Loucy (cell line): Measurements from ENCODE around the gene S100A7A.

Experiments
- H2AFZ ChIP-seq: fragments of 200-600 bp; sonication (generic); 2 replicates; pipeline ENCODE4 v1.6.0; 2016; ENCODE audit warnings: antibody characterized with exemption, mild to moderate bottlenecking, low read length, moderate library complexity
- H3F3A ChIP-seq: fragments of 200-600 bp; 2 replicates; pipeline ENCODE4 v1.6.0; 2016; ENCODE audit warnings: antibody characterized with exemption, low read depth, mild to moderate bottlenecking
- H3K27me3 ChIP-seq: fragments of 200-600 bp; sonication (generic); 2 replicates; pipeline ENCODE4 v1.6.1; 2014; ENCODE audit warnings: low read length, mild to moderate bottlenecking; ENCODE audit not compliant: insufficient read depth, poor library complexity, severe bottlenecking
- H3K36me3 ChIP-seq: fragments of 200-600 bp; sonication (generic); 2 replicates; pipeline ENCODE4 v1.6.1; 2016; ENCODE audit warnings: low read length; ENCODE audit not compliant: insufficient read depth
- H3K4me1 ChIP-seq: fragments of 200-600 bp; sonication (generic); 2 replicates; pipeline ENCODE4 v1.5.1; 2014; ENCODE audit warnings: low read length, mild to moderate bottlenecking; ENCODE audit not compliant: insufficient read depth, poor library complexity, severe bottlenecking
- H3K4me2 ChIP-seq: fragments of 200-600 bp; sonication (generic); 2 replicates; pipeline ENCODE4 v1.6.0; 2014; ENCODE audit warnings: antibody characterized with exemption, low read length, low read depth, mild to moderate bottlenecking; ENCODE audit not compliant: poor library complexity, severe bottlenecking
- H3K4me3 ChIP-seq: fragments of 200-600 bp; sonication (generic); 2 replicates; pipeline ENCODE4 v1.5.1; 2014; ENCODE audit warnings: low read length, mild to moderate bottlenecking, mixed read lengths; ENCODE audit not compliant: poor library complexity, severe bottlenecking
- H3K79me2 ChIP-seq: fragments of 200-600 bp; sonication (generic); 2 replicates; pipeline ENCODE4 v1.6.1; 2014; ENCODE audit warnings: low read length; ENCODE audit not compliant: insufficient read depth
- H3K9ac ChIP-seq: fragments of 200-600 bp; sonication (generic); 2 replicates; pipeline ENCODE4 v1.6.0; 2014; ENCODE audit warnings: mild to moderate bottlenecking, low read depth, low read length, moderate library complexity; ENCODE audit not compliant: poor library complexity, severe bottlenecking
- H3K9me2 ChIP-seq: fragments of 200-600 bp; sonication (generic); replicated peaks from 2 replicates; pipeline ENCODE4 v1.6.1; 2016; ENCODE audit warnings: low read depth, low read length, mixed read lengths
- H3K9me3 ChIP-seq: fragments of 200-600 bp; sonication (generic); 2 replicates; pipeline ENCODE4 v1.6.1; 2014; ENCODE audit warnings: mild to moderate bottlenecking, antibody characterized with exemption, low read length, low read depth; ENCODE audit not compliant: insufficient read depth
- H4K20me1 ChIP-seq: fragments of 200-600 bp; sonication (generic); 2 replicates; pipeline ENCODE4 v1.6.0; 2014; ENCODE audit warnings: antibody characterized with exemption, low read length, mild to moderate bottlenecking; ENCODE audit not compliant: insufficient read depth, poor library complexity, severe bottlenecking
- CTCF ChIP-seq: fragments of 200-600 bp; sonication (generic); conservative IDR thresholded peaks from 2 replicates; pipeline ENCODE4 v1.5.1; 2014; ENCODE audit warnings: mild to moderate bottlenecking, antibody characterized with exemption, low read length
- EZH2phosphoT487 ChIP-seq: fragments of 200-600 bp; IDR thresholded peaks from 2 replicates; pipeline ENCODE4 v1.6.1; 2018; ENCODE audit warnings: antibody characterized with exemption, mild to moderate bottlenecking, moderate library complexity, borderline replicate concordance

The S100A7A gene

GRCh38 chr1:153415850-153416570 is at the start of gene S100A7A:
S100A7A (plus strand) TSS chr1:153416520; CDS start chr1:153418083, 1,563 bp downstream.
- Histone ChIP-seq H3K9ac (no peak within 1 kb of the TSS), H3K4me1 (no peaks in the 10 kb centered on the region), H3K27me3 (no peaks in the 10 kb centered on the region), H3K9me3 (no peaks in the 10 kb centered on the region), H3K4me3 (no peak within 1 kb of the TSS), H3K79me2 (no peaks in the 10 kb centered on the region), H4K20me1 (no peaks in the 10 kb centered on the region), H2AFZ (no peak within 1 kb of the TSS), H3K9me2 (no peaks in the 10 kb centered on the region), H3F3A (no peaks in the 10 kb centered on the region), H3K36me3 (no peaks in the 10 kb centered on the region), H3K4me2 (no peak within 1 kb of the TSS)
- TF ChIP-seq CTCF (no peak), EZH2phosphoT487 (no peak)

DNA sequence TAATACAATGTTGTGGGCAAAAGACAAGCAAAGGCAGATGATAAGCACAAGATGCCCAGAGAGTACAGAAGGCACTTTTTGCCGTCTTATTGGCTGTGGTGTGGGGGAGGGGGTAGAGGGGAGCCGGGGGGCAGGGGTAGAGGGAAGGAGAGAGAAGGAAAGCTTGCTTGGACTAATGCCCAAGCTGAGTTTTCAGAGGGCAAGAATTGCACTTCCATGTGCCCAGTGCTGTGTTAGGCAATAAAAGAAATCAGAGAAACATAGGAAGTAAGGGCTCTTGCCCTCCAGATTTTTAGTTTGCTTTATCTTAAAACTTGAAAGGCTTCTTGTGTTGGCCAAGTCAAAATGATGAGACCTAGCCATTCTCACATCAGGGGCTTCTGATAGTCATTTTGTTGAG is 49.2 kb upstream of the S100A7A start:
- no peaks in the 10 kb centered on the region for H3K9me2 ChIP-seq
- no peak overlapping the region for H3K4me3 ChIP-seq
- TF ChIP-seq EZH2phosphoT487 = no peak
- no peak for TF ChIP-seq CTCF
- no peak overlapping the region for H3K4me2 ChIP-seq
- no peaks in the 10 kb centered on the region for H3K79me2 ChIP-seq
- no peaks in the 10 kb centered on the region for H3K4me1 ChIP-seq
- no peaks in the 10 kb centered on the region for H3K36me3 ChIP-seq
- no peak overlapping the region for H3K9ac ChIP-seq
- H3F3A ChIP-seq = no peaks in the 10 kb centered on the region
- H4K20me1 ChIP-seq = no peaks in the 10 kb centered on the region
- peaks cover 7% of the 10 kb centered on the region for H3K27me3 ChIP-seq
- no peak overlapping the region for H2AFZ ChIP-seq
- H3K9me3 ChIP-seq = no peaks in the 10 kb centered on the region

DNA sequence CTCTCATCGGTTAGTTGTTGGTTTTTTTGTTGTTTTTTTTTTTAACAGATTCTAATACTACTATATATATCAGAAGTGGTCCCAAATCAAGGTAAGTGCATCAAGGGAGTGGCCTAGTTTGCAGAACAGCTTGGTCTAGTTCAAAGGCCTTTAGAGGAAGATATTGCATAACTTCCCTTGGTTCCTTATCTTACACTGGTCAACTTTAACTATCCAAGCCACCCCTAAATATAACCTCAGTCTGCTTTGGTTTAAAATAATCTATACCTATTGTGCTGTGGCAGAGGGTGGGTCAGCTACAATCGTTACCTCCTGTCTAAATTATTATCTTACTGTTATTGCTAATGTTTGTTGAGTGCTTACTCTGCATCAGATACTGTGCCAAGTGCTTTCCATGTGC is 47.8 kb upstream of the S100A7A start:
- no peaks in the 10 kb centered on the region for H3F3A ChIP-seq
- no peaks in the 10 kb centered on the region for H3K4me1 ChIP-seq
- H3K9ac ChIP-seq = no peak overlapping the region
- H3K9me2 ChIP-seq = no peaks in the 10 kb centered on the region
- H3K79me2 ChIP-seq = no peaks in the 10 kb centered on the region
- no peaks in the 10 kb centered on the region for H4K20me1 ChIP-seq
- no peaks in the 10 kb centered on the region for H3K9me3 ChIP-seq
- H3K27me3 ChIP-seq = peaks cover 7% of the 10 kb centered on the region
- no peak overlapping the region for H2AFZ ChIP-seq
- H3K4me2 ChIP-seq = no peak overlapping the region
- no peaks in the 10 kb centered on the region for H3K36me3 ChIP-seq
- TF ChIP-seq EZH2phosphoT487 = no peak
- TF ChIP-seq CTCF = no peak
- no peak overlapping the region for H3K4me3 ChIP-seq
